ENCODE results near the gene PI4KA.
"Not testable (repeated sequence)": the region's sequence is repeated elsewhere in the genome, so short reads cannot be mapped to it uniquely, and the experiment has no call there.

Gene PI4KA

DNA sequence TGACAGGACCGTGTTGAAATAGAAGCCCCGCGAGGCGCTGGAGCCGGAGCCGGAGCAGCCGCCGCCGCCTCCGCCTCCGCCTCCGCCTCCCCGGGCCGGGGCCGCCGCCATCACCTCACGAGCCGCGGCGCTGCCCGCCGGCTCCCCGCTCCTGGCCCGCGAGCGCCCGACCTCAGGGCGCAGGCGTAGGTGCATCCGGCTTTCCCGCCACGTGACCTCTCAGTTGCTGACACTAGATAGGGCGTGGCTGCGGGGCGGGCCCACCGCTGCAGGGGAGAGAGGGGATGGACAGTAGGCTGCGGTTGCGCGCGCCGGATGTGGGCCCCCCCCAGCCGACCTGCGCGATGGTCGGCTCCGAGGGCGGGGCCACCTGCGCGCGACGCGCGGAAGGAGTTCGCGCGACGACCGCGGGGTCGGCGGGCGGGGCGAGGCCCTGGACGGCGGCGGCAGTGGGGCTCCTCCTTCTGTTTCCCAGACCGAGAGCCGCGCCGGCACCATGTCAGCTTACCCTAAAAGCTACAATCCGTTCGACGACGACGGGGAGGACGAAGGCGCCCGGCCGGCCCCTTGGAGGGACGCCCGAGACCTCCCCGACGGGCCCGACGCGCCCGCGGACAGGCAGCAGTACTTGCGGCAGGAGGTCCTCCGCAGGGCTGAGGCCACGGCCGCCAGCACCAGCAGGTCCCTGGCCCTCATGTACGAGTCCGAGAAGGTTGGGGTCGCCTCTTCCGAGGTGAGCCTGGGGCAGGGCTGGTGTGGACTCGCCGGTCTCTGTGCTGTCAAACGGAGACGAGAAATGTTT lies at the start of gene PI4KA, which contains the start of gene SNAP29:
TSS of gene PI4KA (minus strand) at position 197 of the 802 bp plus-strand sequence. CDS start at position 111, 86 bp downstream.
TSS of gene SNAP29 (plus strand) at position 393 of the 802 bp plus-strand sequence. CDS start at position 497, 104 bp downstream.
- intact Hi-C loops (cut with DNase I), result loop anchor here (5.0 kb wide), 1 partner anchor 58 kb away; the partner anchor contains the start of gene CRKL
- DNase-seq, result peak; percentile 96 to 99 (median 98)

DNA sequence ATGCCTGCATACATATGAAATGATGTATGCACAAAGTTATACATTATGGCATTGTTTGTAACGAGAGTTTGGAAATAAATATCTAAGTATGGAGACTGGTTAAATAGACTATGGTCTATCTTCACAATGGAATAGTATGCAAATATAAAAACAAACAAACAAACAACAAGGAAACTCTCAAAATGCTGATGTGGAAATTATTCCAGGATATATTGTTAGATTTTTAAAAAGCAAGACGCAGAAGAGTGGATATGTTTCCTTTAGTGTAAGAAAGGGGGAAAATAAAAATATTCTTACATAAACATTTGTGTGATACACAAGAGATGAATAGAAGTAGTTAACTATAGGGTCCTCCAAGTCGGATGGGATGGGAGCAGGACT lies 47.8 kb upstream of the PI4KA start:
- intact Hi-C loops (cut with DNase I), result no loop called here

DNA sequence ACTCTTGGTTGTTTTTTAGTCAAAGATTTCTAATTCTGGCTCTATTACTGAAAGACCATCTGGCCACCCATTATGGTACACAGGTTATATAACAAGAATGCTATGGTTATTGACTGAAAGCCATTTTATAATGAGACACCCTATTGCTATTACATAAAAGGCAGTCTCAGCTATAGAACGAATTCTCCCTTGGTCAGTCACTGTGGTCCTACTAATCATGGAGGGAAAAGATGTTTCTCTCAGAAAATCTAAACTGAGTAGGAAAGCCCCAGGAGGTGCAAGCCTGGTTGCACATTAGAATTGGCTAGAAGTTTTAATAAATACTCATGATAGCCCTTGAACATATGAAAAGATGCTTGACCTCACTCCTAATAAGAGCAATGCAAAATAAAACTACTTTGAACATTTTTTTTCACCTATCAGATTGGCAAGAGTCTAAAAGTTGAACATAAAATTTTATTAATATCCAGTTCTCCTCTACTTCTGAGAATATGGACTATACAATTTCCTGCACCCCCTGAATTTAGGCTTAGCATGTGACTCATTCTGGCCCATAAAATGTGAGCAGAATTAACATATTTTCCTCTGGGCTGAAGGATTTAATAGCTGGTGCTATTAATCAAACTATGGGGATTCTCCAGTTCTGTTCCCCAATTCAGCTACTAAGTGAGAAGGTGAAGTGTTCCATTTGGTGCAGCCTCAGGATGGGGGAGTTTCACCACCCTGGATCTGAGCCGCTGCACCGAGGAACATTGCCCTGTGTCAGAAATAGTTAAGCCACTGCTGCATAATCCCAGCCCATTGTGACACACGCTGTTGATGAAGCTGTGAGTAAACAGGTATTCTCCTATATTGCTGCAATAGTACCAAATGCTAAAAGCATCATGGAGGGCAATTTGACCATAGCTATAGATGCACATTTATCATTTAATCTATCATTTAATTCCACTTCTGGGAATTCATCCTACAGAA lies 47.1 kb upstream of the PI4KA start:
- intact Hi-C loops (cut with DNase I), result no loop called here
- peak in 1 of 42 donors; percentile 1 for DNase-seq

More for the DNA sequence above, 47.8 kb upstream of the PI4KA start:
- no peak for DNase-seq

GRCh38 chr22:20904980-20905355 lies 46.4 kb upstream of the PI4KA start:
- intact Hi-C loops (cut with DNase I), result no loop called here
- DNase-seq, result no peak

- DNase-seq, result peak in 1 of 42 donors; percentile 5
- intact Hi-C loops (cut with DNase I), result no loop called here
Observed at GRCh38 chr22:20904008-20904979, 45.7 kb upstream of the PI4KA start.

GRCh38 chr22:20903093-20903492 lies 44.5 kb upstream of the PI4KA start:
- intact Hi-C loops (cut with DNase I), result no loop called here

GRCh38 chr22:20901093-20902033 lies 42.8 kb upstream of the PI4KA start:
- intact Hi-C loops (cut with DNase I), result not testable (repeated sequence)
- peak in 1 of 42 donors; percentile 9 for DNase-seq

More at GRCh38 chr22:20903093-20903492, 44.5 kb upstream of the PI4KA start:
- DNase-seq, result no peak

GRCh38 chr22:20899827-20900423 lies 41.3 kb upstream of the PI4KA start:
- intact Hi-C loops (cut with DNase I), result no loop called here

DNA sequence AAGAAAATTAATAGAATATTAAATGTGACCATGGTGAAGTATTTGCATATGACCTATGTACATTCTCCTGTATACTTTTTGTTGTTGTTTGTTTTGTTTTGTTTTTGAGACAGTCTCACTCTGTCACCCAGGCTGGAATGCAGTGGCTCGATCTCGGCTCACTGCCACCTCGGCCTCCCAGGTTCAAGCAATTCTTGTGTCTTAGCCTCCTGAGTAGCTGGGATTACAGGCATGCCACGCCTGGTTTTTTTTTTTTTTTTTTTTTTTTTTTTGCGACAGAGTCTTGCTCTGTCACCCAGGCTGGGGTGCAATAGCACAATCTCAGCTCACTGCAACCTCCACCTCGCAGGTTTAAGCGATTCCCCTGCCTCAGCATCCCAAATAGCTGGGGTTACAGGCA lies 39.1 kb upstream of the PI4KA start:
- intact Hi-C loops (cut with DNase I); DNase-seq: not testable (repeated sequence)

More at GRCh38 chr22:20899827-20900423, 41.3 kb upstream of the PI4KA start:
- no peak for DNase-seq

DNA sequence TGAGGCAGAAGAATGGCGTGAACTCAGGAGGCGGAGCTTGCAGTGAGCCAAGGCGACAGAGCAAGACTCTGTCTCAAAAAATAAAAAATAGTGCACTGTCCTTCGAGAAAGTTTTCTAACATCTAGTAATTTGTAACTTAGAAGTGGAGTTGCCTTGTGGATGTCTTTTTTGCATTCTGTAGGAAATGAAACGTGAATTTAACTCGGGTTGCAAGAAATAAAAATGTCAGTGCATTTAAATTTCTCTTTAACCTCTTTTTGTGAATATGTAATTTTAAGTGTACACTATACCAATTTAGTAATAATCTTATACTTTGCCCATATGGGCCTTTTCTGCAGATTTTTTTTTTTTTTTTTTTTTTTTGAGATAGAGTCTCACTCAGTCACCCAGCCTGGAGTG lies 32.4 kb upstream of the PI4KA start:
- intact Hi-C loops (cut with DNase I), result no loop called here

GRCh38 chr22:20889904-20890540 lies 31.4 kb upstream of the PI4KA start:
- DNase-seq, result no peak

More for the DNA sequence above, 32.4 kb upstream of the PI4KA start:
- DNase-seq, result no peak

GRCh38 chr22:20889025-20889704 lies 30.6 kb upstream of the PI4KA start:
- intact Hi-C loops (cut with DNase I), result no loop called here
- DNase-seq, result no peak

More at GRCh38 chr22:20889904-20890540, 31.4 kb upstream of the PI4KA start:
- intact Hi-C loops (cut with DNase I), result no loop called here

DNA sequence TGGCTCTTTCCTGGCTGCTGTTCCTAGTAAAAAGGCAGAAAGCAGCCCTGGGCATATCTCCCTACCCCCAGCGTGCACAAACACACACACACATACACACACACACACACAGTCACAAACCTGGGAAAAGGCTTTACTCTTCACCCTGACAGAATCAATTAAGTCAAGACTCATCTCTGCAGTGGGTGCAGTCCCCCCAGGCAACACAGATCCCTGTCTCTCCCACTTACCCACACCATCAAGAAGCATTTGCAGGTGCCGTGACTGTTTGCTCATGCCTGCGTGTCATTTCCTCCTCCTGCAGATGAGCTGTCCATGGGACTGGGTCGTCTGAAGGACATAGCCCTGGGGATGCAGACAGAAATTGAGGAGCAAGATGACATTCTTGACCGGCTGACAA lies 28.8 kb upstream of the PI4KA start:
- no peak for DNase-seq
- intact Hi-C loops (cut with DNase I), result no loop called here

DNA sequence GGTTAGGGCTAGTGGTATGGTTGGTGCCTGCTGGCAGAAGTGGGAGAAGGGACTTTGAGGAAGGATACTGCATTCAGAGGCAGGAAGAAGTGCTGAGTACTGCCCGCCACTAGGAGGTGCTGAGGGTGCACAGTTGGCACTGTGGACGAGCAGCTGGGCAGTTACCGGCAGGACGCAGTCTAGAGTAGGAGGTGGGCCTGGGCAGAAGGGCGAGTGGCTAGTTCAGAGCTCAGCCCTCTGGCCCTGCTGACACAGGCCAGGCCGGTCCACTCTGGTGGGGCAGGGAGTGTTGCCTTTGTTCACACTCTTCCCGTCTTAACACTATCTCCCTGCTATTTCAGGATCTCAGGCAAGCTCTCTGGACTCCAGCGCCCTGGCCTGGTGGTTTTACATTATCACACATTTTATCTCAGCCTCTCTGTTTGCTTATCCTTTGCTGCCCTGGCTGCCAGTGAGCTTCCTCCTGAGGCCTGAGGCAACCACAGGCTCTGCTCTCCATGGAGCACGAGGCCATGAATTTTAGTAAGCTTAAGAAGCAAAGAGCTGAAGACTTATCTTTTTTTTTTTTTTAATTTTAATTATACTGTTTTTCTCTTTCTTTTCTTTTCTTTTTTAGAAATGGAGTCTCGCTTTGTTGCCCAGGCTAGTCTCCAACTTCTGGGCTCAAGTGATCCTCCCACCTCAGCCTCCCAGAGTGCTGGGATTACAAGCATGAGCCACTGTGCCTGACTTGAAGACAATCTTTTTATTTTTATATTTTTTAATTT lies 27.1 kb upstream of the PI4KA start:
- intact Hi-C loops (cut with DNase I), result no loop called here
- peak; percentile 62 to 89 (median 78) for DNase-seq

GRCh38 chr22:20885017-20885556 lies 26.5 kb upstream of the PI4KA start:
- intact Hi-C loops (cut with DNase I), result no loop called here
- no peak for DNase-seq

All from head of caudate nucleus (tissue), 42 donors.